ENCODE data around the gene AVPR2. TPM values are rescaled to one million over a fixed set of nuclear protein-coding genes. Genes with fewer than 3 reads are reported as not detected.
A peak's percentile ranks its signal among the peaks of the same experiment; 100 is the strongest.

AVPR2 gene
- total RNA-seq, 4 donors from 2014 or later, result 1.1 to 2.8 (median 2.6) TPM; not detected in 1

GRCh38 chrX:153941336-153942252, 37.1 kb downstream of the AVPR2 start:
- no peak overlapping the region for H3K27ac ChIP-seq
- intact Hi-C loops (cut with DNase I), result no loop called here
- H3K4me3 ChIP-seq (replicated peaks in 1 of 3), result no peak overlapping the region

GRCh38 chrX:153944140-153944799, 39.8 kb downstream of the AVPR2 start, which contains the start of gene RENBP:
Gene RENBP (minus strand): TSS chrX:153944643. CDS start chrX:153944610, 33 bp downstream.
- TF ChIP-seq POLR2A (IDR thresholded peaks at IDR 0.05) (no peak), CTCF (IDR thresholded peaks at IDR 0.05) (no peak)
- Histone ChIP-seq H3K4me1 (peaks cover 0 to 4% of the 10 kb centered on the region in 2 donors), H3K27ac (no peak within 1 kb of the TSS), H3K27me3 (no peaks in the 10 kb centered on the region), H3K9me3 (no peaks in the 10 kb centered on the region), H3K4me3 (replicated peaks in 1 of 3) (no peak within 1 kb of the TSS), H3K36me3 (peaks cover 1 to 3% of the 10 kb centered on the region in 2 donors)
- WGBS, 2 donors, result 50% methylated on average over 1 of the region's 31 CpGs; no CpG with 5 or more reads in 1 of the 2 donors
- intact Hi-C loops (cut with DNase I), result no loop called here
- DNase-seq, result peak; percentile 43 to 48

More at GRCh38 chrX:153941336-153942252, 37.1 kb downstream of the AVPR2 start:
- no peaks in the 10 kb centered on the region for H3K27me3 ChIP-seq
- no peak for DNase-seq
- TF ChIP-seq POLR2A (IDR thresholded peaks at IDR 0.05), result no peak
- TF ChIP-seq CTCF (IDR thresholded peaks at IDR 0.05), result no peak
- H3K4me1 ChIP-seq, result peaks cover 0 to 4% of the 10 kb centered on the region in 2 donors
- no peaks in the 10 kb centered on the region for H3K9me3 ChIP-seq
- H3K36me3 ChIP-seq, result no peaks in the 10 kb centered on the region
- WGBS, 2 donors, result 59 to 71% methylated on average over 5 to 7 of the region's 23 CpGs

- H3K27me3 ChIP-seq, result no peaks in the 10 kb centered on the region
- 71% methylated on average over 1 of the region's 6 CpGs; no CpG with 5 or more reads in 1 of the 2 donors for WGBS, 2 donors
- H3K27ac ChIP-seq, result no peak overlapping the region
- DNase-seq, result no peak
- no peaks in the 10 kb centered on the region for H3K9me3 ChIP-seq
- intact Hi-C loops (cut with DNase I), result no loop called here
- H3K36me3 ChIP-seq, result peaks cover 6 to 7% of the 10 kb centered on the region in 2 donors
- H3K4me1 ChIP-seq, result peaks cover 0 to 4% of the 10 kb centered on the region in 2 donors
- TF ChIP-seq CTCF (IDR thresholded peaks at IDR 0.05) (no peak), POLR2A (IDR thresholded peaks at IDR 0.05) (no peak)
- H3K4me3 ChIP-seq (replicated peaks in 1 of 3), result no peak overlapping the region
Observed at GRCh38 chrX:153944800-153945150, 40.3 kb downstream of the AVPR2 start.

- intact Hi-C loops (cut with DNase I), result no loop called here
- 77 to 86% methylated on average over 4 to 19 of the region's 24 CpGs for WGBS, 2 donors
- H3K36me3 ChIP-seq, result peaks cover 20 to 21% of the 10 kb centered on the region in 2 donors
- no peaks in the 10 kb centered on the region for H3K9me3 ChIP-seq
- TF ChIP-seq POLR2A (IDR thresholded peaks at IDR 0.05), result no peak
- TF ChIP-seq CTCF (IDR thresholded peaks at IDR 0.05), result no peak
- H3K4me1 ChIP-seq, result peaks cover 0 to 4% of the 10 kb centered on the region in 2 donors
- H3K27ac ChIP-seq, result no peak overlapping the region
- DNase-seq, result no peak
- H3K4me3 ChIP-seq (replicated peaks in 1 of 3), result no peak overlapping the region
- H3K27me3 ChIP-seq, result no peaks in the 10 kb centered on the region
Observed at GRCh38 chrX:153945956-153946943, 41.8 kb downstream of the AVPR2 start.
